NCI-H2196 treated with DMSO at 0.1 percent for 48 hours (cell line): ENCODE data around the gene LPIN1.
A peak's percentile ranks its signal among the peaks of the same experiment; 100 is the strongest.
"Not testable (repeated sequence)": the region's sequence is repeated elsewhere in the genome, so short reads cannot be mapped to it uniquely, and the experiment has no call there.

Experiments
- DNase-seq: peaks from one replicate; lab custom pipeline; 2025; ENCODE audit not compliant: unreplicated experiment; lab: John Stamatoyannopoulos, UW

The LPIN1 gene

GRCh38 chr2:11743846-11744553, 2.4 kb upstream of the LPIN1 start:
- peak; percentile 94 for DNase-seq

GRCh38 chr2:11744631-11745394, 1.6 kb upstream of the LPIN1 start:
- no peak for DNase-seq

- DNase-seq: no peak
Observed at GRCh38 chr2:11745613-11746375, 638 bp upstream of the LPIN1 start.

- no peak for DNase-seq
Observed at GRCh38 chr2:11746807-11747459, 501 bp downstream of the LPIN1 start.

GRCh38 chr2:11748018-11748860, 1.8 kb downstream of the LPIN1 start:
- DNase-seq: no peak

GRCh38 chr2:11748861-11749645, 2.6 kb downstream of the LPIN1 start:
- no peak for DNase-seq

DNA sequence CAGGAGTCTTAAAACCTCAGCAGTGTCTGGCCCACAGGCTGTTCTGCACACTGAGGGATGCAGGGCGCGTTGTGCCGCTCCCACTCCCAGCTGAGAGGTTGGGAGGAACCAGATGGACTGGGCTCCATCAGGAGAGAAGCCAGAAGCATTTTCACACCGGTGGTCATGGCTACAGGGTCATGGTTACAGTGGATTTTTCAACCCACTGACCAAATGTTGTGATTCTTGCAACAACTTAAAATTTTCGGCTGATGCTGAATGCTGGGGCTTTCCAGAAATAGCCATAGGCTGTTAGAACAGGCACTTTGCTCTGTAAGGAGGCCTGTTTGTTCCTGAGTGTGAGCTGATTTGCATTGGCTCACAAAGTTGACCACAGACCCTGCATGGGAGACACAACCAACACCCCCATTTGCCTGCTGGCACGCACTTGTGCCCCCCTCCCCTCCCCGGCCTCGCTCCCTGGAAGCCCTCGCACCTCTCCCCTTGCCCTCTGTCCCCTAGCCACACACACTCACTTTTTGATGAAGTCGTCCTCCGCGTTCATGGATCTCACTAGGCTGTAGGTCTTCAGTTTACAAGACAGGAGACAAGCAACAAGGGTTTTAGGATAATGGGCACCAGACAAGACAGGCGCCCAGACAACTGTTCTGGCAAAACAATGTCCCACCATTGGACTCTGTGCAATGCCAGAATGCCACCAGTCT, 3.4 kb downstream of the LPIN1 start:
- no peak for DNase-seq

- DNase-seq: no peak
Observed at GRCh38 chr2:11750422-11750821, 4.0 kb downstream of the LPIN1 start.

- DNase-seq: no peak
Observed at GRCh38 chr2:11750917-11751316, 4.5 kb downstream of the LPIN1 start.

DNA sequence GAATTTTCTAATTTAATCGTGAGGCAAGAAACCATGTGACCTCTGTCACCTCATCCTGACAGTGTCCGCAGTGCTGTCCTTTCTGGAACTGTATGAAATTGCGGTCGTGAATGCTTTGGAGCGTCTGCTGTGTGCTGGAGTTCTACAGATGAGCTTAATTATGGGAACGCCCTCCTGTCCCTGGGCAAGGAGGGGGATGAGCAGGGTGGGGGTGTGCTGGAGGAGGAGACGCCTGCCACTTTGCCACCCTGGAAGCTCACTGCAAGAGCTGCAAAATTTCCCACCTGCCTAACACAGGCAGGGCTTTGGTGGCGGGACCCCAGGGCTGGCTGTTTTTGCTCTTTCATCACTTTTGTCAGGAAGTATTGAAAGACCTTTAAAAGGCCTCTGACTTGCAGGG, 6.5 kb downstream of the LPIN1 start:
- no peak for DNase-seq

GRCh38 chr2:11753452-11753885, 7.0 kb downstream of the LPIN1 start:
- DNase-seq: peak; percentile 88

DNA sequence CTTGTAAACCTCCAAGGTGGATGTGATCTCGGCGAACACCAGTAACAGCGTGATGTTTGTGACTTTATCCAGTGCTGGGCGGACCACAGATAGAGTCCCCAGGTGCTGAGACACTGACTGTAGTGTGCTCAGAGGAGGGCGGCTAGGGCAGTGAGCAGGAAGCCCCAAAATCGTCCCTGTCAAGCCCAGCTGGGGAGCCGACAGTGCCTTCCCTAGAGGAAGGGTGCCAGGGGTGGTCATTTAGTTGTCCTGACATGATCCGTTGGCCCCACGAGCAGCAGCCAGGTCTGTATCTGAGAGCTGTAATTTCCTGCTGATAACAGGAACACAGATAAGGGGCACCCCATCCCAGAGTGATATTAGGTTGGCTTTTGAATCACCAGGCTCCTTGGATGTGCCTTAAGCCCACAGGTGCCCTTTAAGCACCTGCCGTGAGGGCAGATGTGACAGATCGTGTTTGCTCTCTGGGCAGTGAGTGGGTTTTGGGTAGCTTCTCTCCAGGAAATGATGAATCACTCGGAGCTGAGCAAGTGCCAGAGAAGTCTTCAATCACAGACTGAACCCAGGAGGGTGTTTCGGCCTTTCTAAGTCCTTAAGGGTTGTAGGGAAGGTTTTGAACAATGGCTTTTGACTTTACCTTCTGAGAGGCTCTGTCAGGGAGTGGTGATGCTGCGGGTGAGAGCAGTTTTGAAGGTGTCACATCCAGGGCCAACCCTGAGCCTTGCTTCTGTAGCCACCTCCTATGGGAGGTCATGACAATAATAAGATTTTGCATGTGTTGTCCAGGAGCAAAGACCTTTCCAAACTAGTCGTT, 7.7 kb downstream of the LPIN1 start:
- peak; percentile 85 for DNase-seq

DNA sequence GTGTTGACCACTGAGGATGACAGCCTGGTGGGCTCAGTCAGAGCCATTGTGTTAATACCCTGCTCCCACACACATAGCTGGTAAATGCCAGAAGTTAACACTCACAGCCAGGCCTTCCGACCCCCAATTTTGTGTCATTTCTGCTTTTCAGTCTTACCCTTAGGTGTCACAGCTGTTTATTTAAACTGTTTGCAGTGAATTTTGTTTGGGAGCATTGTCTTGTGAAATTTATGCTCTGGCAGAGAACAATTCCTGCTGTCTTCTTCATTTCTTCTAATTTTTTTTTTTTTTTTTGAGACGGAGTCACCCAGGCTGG, 8.2 kb downstream of the LPIN1 start:
- no peak for DNase-seq

DNA sequence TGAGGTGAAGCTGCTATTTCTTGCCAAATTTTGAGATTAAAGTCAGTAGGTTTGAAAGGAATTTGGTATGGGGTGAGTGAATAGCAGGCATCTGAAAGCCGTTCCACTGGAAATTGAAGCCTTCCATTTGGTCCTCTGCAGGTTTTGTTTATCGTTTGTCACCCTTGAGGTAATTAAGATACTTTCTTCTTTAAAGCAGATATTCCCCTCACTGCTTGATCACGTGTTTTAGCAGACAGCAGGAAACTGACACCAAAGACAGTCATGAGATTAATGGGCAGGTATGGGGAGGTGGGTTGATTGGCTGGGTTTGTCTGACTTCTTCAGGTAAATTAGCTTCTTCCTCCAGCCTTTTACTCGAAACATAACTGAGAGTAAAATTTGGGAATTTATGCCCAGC, 10.7 kb downstream of the LPIN1 start:
- no peak for DNase-seq

DNA sequence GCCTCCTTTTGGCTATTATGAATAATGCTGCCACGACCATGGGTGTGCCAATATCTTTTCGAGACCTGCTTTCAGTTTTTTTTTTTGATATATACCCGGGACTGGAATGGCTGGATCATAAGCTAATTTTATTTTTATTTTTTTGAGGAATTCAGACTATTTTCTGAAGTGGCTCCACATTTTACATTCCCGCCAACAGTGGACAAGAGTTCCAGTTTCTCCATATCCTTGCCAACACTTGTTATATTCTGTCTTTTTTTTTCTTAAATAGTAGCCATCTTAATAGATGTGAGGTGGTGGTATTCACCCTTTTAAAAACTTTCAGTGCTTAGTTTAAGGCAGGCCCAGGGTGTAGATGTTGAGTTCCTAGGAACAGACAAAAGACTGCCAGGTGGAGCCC, 11.8 kb downstream of the LPIN1 start:
- no peak for DNase-seq

DNA sequence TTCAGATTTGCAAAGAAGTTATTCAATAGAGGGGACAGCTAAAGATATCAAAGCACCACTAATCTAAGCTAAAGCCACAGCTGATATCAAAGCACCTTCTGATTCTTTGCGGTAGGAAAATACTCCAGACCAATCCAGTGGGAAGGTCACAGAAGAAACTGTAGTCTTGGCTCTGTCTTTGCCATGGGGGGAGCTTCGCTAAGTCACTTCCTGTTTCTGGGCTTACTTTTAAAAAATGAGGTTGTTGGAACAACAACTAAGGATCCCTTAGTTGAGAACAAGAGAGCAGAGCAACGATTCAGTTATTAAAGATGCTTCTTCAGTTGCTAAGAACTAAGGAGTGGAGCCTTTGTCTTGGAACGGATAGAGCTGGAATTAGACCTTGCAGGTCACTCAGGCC, 12.2 kb downstream of the LPIN1 start:
- DNase-seq: no peak

DNA sequence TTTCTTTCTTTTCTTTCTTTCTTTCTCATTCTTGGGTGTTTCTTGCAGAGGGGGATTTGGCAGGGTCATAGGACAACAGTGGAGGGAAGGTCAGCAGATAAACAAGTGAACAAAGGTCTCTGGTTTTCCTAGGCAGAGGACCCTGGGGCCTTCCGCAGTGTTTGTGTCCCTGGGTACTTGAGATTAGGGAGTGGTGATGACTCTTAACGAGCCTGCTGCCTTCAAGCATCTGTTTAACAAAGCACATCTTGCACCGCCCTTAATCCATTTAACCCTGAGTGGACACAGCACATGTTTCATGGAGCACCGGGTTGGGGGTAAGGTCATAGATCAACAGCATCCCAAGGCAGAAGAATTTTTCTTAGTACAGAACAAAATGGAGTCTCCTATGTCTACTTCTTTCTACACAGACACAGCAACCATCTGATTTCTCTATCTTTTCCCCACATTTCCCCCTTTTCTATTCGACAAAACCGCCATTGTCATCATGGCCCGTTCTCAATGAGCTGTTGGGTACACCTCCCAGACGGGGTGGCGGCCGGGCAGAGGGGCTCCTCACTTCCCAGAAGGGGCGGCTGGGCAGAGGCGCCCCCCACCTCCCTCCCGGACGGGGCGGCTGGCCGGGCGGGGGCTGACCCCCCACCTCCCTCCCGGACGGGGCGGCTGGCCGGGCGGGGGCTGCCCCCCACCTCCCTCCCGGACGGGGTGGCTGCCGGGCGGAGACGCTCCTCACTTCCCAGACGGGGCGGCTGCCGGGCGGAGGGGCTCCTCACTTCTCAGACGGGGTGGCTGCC, 12.9 kb downstream of the LPIN1 start:
- DNase-seq: not testable (repeated sequence)

DNA sequence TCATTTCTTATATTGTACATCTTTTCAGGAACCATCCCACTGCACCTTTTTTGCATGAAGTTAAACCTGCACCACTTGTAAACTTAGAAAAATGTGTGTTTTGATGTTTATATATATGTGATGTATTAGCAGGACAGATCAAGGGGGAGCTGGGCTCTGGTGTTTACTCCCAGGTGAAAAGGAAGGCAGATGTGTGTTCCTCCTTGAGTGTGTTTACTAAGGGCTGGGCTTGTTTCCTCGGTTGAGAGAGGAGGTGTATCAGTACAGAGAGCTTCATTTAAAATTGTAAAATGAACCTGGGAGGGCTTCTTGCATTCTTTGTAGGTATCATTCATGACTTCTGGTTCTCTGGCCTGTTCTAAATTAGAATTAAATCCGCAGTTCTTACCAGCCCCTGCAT, 14.8 kb downstream of the LPIN1 start:
- DNase-seq: no peak
